HEK293 (cell line): Measurements from ENCODE around the gene TMEM170A.
A peak's percentile ranks its signal among the peaks of the same experiment; 100 is the strongest.

Source experiments
- CTCF ChIA-PET: fragments of 350-600 bp; formaldehyde crosslinking; extraction: SDS; loops from one replicate; lab custom pipeline; 2021; ENCODE audit warnings: antibody characterized with exemption; lab: Yijun Ruan, JAX
- POLR2A ChIA-PET: fragments of 300-600 bp; formaldehyde crosslinking; extraction: SDS; loops from one replicate; lab custom pipeline; 2020; ENCODE audit warnings: antibody characterized with exemption, inconsistent platforms; lab: Yijun Ruan, JAX
- H3K27ac ChIP-seq: fragments of 200-500 bp; sonication (Bioruptor generic); 2 replicates; pipeline ENCODE4 v1.5.1; 2014; ENCODE audit warnings: low read depth, low read length, control low read depth, inconsistent platforms; ENCODE audit errors: extremely low read depth
- H3K36me3 ChIP-seq, 2 experiments: fragments of 200-500 bp in 1 of 2; sonication (Bioruptor generic) in 1 of 2; 1 replicate in 1 of 2; 2 replicates in 1 of 2; pipeline ENCODE4 v1.5.1; 2014 to 2017; ENCODE audit warnings: inconsistent platforms in 2 of 2, low read length in 2 of 2; ENCODE audit not compliant: control insufficient read depth in 2 of 2, insufficient read depth in 1 of 2
- H3K4me1 ChIP-seq: fragments of 200-500 bp; sonication (Bioruptor generic); 2 replicates; pipeline ENCODE4 v1.5.1; 2014; ENCODE audit warnings: mild to moderate bottlenecking, low read length, inconsistent platforms; ENCODE audit not compliant: control insufficient read depth, insufficient read depth
- H3K4me3 ChIP-seq: 2 replicates; pipeline ENCODE4 v1.5.1; 2011; ENCODE audit warnings: low read depth, mild to moderate bottlenecking, control low read depth, low read length, moderate library complexity
- H3K9me3 ChIP-seq: fragments of 200-500 bp; sonication (Bioruptor generic); 2 replicates; pipeline ENCODE4 v1.5.1; 2014; ENCODE audit warnings: low read depth, low read length, inconsistent platforms; ENCODE audit not compliant: control insufficient read depth, insufficient read depth
- SP3 ChIP-seq: fragments of 450-650 bp; formaldehyde crosslinking; IDR thresholded peaks from 2 replicates; pipeline ENCODE4 v1.5.1; 2016; ENCODE audit warnings: missing biosample characterization, missing genetic modification characterization
- ZFHX2 ChIP-seq: fragments of 450-650 bp; formaldehyde crosslinking; conservative IDR thresholded peaks from 2 replicates; pipeline ENCODE4 v1.5.1; 2016; ENCODE audit warnings: missing biosample characterization, missing genetic modification characterization
- ZNF121 ChIP-seq: fragments of 450-650 bp; formaldehyde crosslinking; IDR thresholded peaks from 2 replicates; pipeline ENCODE4 v1.5.1; 2016; ENCODE audit warnings: missing biosample characterization, missing genetic modification characterization
- ZNF239 ChIP-seq: fragments of 450-650 bp; formaldehyde crosslinking; IDR thresholded peaks from 2 replicates; pipeline ENCODE4 v1.5.1; 2016; ENCODE audit warnings: missing biosample characterization, missing genetic modification characterization
- ZNF266 ChIP-seq: fragments of 450-650 bp; formaldehyde crosslinking; IDR thresholded peaks from 2 replicates; pipeline ENCODE4 v1.5.1; 2016; ENCODE audit warnings: missing biosample characterization, missing genetic modification characterization, low read depth
- ZNF354C ChIP-seq: fragments of 450-650 bp; formaldehyde crosslinking; IDR thresholded peaks from 2 replicates; pipeline ENCODE4 v1.5.1; 2016; ENCODE audit warnings: missing biosample characterization, missing genetic modification characterization, low read depth, borderline replicate concordance
- ZNF433 ChIP-seq: fragments of 450-650 bp; formaldehyde crosslinking; IDR thresholded peaks from 2 replicates; pipeline ENCODE4 v1.5.1; 2016; ENCODE audit warnings: missing biosample characterization, missing genetic modification characterization, low read depth
- ZNF510 ChIP-seq: fragments of 450-650 bp; formaldehyde crosslinking; IDR thresholded peaks from 2 replicates; pipeline ENCODE4 v1.5.1; 2018; ENCODE audit warnings: mild to moderate bottlenecking, missing genetic modification characterization, missing biosample characterization; ENCODE audit not compliant: insufficient replicate concordance
- ZNF624 ChIP-seq: fragments of 450-650 bp; formaldehyde crosslinking; IDR thresholded peaks from 2 replicates; pipeline ENCODE4 v1.5.1; 2017; ENCODE audit warnings: missing biosample characterization, missing genetic modification characterization
- ZNF654 ChIP-seq: fragments of 450-650 bp; formaldehyde crosslinking; IDR thresholded peaks from 2 replicates; pipeline ENCODE4 v1.5.1; 2016; ENCODE audit warnings: low read depth, missing biosample characterization, missing genetic modification characterization
- TF ChIP-seq, protein P1 (sequence below): fragments of 450-650 bp; IDR thresholded peaks from 2 replicates; pipeline ENCODE4 v1.5.1; 2018; ENCODE audit warnings: missing biosample characterization, mild to moderate bottlenecking, missing genetic modification characterization
- TF ChIP-seq, protein P2 (sequence below): fragments of 450-650 bp; formaldehyde crosslinking; IDR thresholded peaks from 2 replicates; pipeline ENCODE4 v1.5.1; 2016; ENCODE audit warnings: missing biosample characterization, missing genetic modification characterization
- TF ChIP-seq, protein P3 (sequence below): fragments of 450-650 bp; formaldehyde crosslinking; IDR thresholded peaks from 2 replicates; pipeline ENCODE4 v1.5.0; 2017; ENCODE audit warnings: missing biosample characterization, missing genetic modification characterization, borderline replicate concordance
- TF ChIP-seq, protein P4 (sequence below): fragments of 450-650 bp; formaldehyde crosslinking; conservative IDR thresholded peaks from 2 replicates; pipeline ENCODE4 v1.5.1; 2016; ENCODE audit warnings: low read depth, missing biosample characterization, missing genetic modification characterization
- TF ChIP-seq, protein P5 (sequence below): fragments of 450-650 bp; formaldehyde crosslinking; IDR thresholded peaks from 2 replicates; pipeline ENCODE4 v1.5.1; 2016; ENCODE audit warnings: missing biosample characterization, missing genetic modification characterization

TMEM170A gene

DNA sequence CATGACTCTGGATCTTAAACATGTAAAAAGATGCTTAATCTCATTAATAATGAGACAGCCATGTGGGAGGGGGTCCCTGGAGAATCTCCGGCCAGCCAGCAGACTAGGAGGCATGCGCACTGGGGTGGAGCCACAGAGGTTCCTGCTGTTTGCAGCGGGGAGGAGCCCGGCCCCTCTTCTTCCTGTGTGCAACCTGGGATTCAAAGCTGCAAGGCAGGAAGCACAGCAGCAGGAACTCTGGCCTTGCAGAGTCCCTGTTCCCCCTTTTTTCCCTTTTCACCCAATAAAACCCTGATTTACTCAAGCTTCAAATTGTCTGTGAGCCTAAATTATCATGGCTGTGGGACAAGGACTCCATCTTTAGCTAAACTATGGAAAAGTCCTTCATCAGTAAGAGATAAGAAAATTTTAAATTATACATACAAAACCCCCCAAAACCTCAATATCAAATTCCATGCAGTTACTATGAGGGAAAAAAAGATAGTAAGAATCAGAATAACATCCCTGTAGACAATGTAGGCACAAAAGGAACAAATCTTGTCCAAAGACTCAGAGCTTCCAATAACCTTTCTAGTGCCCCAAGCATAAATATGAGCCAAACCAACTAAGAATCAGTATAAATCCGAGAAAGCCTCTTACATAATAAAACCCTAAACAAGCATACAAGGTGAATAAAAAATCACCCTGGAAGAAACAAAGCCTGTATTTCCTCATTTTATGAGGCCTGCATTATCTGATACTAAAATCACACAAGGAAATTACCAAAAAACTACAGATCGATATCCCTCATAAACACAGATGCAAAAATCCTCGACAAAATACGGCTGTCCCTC, 43.3 kb downstream of the TMEM170A start (continued):
- TF ChIP-seq, protein P1, sequence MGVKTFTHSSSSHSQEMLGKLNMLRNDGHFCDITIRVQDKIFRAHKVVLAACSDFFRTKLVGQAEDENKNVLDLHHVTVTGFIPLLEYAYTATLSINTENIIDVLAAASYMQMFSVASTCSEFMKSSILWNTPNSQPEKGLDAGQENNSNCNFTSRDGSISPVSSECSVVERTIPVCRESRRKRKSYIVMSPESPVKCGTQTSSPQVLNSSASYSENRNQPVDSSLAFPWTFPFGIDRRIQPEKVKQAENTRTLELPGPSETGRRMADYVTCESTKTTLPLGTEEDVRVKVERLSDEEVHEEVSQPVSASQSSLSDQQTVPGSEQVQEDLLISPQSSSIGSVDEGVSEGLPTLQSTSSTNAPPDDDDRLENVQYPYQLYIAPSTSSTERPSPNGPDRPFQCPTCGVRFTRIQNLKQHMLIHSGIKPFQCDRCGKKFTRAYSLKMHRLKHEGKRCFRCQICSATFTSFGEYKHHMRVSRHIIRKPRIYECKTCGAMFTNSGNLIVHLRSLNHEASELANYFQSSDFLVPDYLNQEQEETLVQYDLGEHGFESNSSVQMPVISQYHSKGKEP: peak; percentile 67; the same call in 1 of the 2 replicates
- TF ChIP-seq ZNF354C (tag by site-specific recombination) (no peak), ZNF433 (tag by site-specific recombination) (no peak), ZNF510 (tag by site-specific recombination) (no peak), SP3 (no peak; the same call in 1 of the 2 replicates)

DNA sequence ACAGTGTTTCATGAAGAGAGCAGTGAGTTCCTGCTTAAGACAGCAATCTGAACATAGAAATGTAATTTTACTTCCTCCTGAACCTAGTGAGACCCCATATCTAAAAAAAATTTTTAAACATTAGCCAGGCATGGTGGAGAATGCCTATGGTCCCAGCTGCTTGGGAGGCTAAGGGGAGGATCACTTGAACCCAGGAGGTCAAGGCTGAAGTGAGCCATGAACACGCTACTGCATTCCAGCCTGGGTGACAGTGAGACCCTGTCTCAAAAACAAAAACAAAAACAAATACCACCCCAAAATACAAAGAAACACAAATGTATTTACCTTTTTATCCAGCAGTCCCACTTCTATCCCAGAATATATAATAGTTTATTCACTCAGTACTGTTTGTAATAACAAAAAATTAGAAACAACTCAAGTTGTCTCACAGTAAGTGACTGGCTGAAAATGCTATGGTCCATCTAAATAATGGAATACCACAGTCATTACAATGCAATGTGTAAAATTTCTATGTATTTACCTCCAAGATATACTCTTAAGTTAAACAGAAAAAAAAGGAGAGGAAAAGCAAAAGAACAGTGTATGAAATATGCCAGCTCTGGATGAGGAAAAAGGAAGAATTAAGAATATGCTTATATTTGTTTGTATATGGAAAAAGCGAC, 47.5 kb downstream of the TMEM170A start:
- TF ChIP-seq ZNF121 (tag by site-specific recombination) (no peak), ZNF624 (tag by site-specific recombination) (no peak), ZNF239 (tag by site-specific recombination) (no peak), ZNF654 (tag by site-specific recombination) (no peak), ZFHX2 (tag by site-specific recombination) (no peak), ZNF266 (tag by site-specific recombination) (no peak)
- TF ChIP-seq, protein P2, sequence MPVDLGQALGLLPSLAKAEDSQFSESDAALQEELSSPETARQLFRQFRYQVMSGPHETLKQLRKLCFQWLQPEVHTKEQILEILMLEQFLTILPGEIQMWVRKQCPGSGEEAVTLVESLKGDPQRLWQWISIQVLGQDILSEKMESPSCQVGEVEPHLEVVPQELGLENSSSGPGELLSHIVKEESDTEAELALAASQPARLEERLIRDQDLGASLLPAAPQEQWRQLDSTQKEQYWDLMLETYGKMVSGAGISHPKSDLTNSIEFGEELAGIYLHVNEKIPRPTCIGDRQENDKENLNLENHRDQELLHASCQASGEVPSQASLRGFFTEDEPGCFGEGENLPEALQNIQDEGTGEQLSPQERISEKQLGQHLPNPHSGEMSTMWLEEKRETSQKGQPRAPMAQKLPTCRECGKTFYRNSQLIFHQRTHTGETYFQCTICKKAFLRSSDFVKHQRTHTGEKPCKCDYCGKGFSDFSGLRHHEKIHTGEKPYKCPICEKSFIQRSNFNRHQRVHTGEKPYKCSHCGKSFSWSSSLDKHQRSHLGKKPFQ (tag by site-specific recombination): no peak
- TF ChIP-seq, protein P3, sequence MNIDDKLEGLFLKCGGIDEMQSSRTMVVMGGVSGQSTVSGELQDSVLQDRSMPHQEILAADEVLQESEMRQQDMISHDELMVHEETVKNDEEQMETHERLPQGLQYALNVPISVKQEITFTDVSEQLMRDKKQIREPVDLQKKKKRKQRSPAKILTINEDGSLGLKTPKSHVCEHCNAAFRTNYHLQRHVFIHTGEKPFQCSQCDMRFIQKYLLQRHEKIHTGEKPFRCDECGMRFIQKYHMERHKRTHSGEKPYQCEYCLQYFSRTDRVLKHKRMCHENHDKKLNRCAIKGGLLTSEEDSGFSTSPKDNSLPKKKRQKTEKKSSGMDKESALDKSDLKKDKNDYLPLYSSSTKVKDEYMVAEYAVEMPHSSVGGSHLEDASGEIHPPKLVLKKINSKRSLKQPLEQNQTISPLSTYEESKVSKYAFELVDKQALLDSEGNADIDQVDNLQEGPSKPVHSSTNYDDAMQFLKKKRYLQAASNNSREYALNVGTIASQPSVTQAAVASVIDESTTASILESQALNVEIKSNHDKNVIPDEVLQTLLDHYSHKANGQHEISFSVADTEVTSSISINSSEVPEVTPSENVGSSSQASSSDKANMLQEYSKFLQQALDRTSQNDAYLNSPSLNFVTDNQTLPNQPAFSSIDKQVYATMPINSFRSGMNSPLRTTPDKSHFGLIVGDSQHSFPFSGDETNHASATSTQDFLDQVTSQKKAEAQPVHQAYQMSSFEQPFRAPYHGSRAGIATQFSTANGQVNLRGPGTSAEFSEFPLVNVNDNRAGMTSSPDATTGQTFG: no peak
- TF ChIP-seq, protein P4, sequence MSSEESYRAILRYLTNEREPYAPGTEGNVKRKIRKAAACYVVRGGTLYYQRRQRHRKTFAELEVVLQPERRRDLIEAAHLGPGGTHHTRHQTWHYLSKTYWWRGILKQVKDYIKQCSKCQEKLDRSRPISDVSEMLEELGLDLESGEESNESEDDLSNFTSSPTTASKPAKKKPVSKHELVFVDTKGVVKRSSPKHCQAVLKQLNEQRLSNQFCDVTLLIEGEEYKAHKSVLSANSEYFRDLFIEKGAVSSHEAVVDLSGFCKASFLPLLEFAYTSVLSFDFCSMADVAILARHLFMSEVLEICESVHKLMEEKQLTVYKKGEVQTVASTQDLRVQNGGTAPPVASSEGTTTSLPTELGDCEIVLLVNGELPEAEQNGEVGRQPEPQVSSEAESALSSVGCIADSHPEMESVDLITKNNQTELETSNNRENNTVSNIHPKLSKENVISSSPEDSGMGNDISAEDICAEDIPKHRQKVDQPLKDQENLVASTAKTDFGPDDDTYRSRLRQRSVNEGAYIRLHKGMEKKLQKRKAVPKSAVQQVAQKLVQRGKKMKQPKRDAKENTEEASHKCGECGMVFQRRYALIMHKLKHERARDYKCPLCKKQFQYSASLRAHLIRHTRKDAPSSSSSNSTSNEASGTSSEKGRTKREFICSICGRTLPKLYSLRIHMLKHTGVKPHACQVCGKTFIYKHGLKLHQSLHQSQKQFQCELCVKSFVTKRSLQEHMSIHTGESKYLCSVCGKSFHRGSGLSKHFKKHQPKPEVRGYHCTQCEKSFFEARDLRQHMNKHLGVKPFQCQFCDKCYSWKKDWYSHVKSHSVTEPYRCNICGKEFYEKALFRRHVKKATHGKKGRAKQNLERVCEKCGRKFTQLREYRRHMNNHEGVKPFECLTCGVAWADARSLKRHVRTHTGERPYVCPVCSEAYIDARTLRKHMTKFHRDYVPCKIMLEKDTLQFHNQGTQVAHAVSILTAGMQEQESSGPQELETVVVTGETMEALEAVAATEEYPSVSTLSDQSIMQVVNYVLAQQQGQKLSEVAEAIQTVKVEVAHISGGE (tag by site-specific recombination): no peak
- TF ChIP-seq, protein P5, sequence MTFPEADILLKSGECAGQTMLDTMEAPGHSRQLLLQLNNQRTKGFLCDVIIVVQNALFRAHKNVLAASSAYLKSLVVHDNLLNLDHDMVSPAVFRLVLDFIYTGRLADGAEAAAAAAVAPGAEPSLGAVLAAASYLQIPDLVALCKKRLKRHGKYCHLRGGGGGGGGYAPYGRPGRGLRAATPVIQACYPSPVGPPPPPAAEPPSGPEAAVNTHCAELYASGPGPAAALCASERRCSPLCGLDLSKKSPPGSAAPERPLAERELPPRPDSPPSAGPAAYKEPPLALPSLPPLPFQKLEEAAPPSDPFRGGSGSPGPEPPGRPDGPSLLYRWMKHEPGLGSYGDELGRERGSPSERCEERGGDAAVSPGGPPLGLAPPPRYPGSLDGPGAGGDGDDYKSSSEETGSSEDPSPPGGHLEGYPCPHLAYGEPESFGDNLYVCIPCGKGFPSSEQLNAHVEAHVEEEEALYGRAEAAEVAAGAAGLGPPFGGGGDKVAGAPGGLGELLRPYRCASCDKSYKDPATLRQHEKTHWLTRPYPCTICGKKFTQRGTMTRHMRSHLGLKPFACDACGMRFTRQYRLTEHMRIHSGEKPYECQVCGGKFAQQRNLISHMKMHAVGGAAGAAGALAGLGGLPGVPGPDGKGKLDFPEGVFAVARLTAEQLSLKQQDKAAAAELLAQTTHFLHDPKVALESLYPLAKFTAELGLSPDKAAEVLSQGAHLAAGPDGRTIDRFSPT (tag by site-specific recombination): no peak
- H3K36me3 ChIP-seq: peaks cover 11 to 16% of the 10 kb centered on the region in 2 experiments; a peak in 2 of 3 replicates
- ChIA-PET POLR2A (no interaction called here), CTCF (interaction anchor here (1.9 kb wide), 1 partner anchor 48 kb away, joined by 7 read pairs; the partner anchor contains the start of gene TMEM170A)
- H3K27ac ChIP-seq: no peak overlapping the region
- peaks cover 12% of the 10 kb centered on the region for H3K4me1 ChIP-seq
- H3K9me3 ChIP-seq: no peaks in the 10 kb centered on the region
- no peak overlapping the region for H3K4me3 ChIP-seq
